Stimulated activated CD4-positive, alpha-beta T cell treated with anti-CD3 and anti-CD28 coated beads, Interleukin-15, amount 100 ng/mL, for 24 hours (primary cell): ENCODE results near the gene TFCP2L1.
"Not testable (repeated sequence)": the region's sequence is repeated elsewhere in the genome, so short reads cannot be mapped to it uniquely, and the experiment has no call there.

Experiments used
- DNase-seq: peaks from one replicate; pipeline ENCODE4 v3.0.0-alpha.2; 2020

TFCP2L1 gene, protein sequence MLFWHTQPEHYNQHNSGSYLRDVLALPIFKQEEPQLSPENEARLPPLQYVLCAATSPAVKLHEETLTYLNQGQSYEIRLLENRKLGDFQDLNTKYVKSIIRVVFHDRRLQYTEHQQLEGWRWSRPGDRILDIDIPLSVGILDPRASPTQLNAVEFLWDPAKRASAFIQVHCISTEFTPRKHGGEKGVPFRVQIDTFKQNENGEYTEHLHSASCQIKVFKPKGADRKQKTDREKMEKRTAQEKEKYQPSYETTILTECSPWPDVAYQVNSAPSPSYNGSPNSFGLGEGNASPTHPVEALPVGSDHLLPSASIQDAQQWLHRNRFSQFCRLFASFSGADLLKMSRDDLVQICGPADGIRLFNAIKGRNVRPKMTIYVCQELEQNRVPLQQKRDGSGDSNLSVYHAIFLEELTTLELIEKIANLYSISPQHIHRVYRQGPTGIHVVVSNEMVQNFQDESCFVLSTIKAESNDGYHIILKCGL

DNA sequence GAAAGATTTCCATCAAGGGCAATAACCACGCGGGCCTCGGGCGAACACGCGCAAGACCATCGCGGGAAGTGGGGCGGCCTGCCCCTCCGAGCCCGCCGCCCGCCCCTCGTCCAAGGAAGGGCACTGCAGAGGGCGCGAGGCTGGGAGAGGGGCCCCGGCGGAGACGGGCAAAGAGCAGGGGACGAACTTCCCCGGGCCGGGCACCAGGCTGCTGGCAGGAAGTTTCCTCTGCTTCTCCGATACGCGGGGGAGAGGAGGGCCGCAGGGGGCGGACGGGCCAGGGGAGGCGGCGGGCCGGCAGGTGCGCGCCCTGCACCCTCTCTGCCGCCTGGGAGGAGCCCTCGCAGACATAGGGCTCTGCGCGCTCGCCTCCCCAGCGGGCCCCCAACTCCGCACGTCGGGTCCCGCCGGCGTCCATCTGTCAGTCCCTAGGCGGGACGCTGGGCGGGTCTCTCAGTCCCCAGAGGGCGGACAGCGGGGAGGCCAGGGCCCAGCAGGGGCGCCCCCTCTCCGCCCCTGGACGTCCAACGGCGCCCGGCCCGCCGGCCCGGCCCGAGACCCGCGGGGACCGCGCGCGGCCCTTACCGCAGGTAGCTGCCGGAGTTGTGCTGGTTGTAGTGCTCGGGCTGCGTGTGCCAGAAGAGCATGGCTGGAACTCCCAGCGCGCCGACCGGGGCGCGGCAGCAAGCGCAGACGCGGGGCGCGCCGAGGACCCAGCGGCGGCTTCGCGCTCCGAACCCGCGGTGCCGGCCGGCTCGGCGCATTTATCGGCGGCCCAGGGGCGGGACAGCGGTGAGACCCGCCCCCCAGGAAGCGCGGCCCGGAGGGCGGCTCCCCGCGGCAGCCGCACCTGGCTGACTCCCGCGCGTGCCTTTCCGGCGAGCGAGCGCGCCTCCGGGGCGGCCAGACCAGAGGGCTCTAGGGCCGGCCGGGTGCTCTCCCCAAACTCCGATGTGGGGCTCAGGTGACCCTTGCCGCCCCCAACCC is at the start of gene TFCP2L1:
TSS of gene TFCP2L1 (minus strand) at position 740 of the 987 bp plus-strand sequence. CDS start at position 647, 93 bp downstream.
- peak; percentile 53 for DNase-seq

DNA sequence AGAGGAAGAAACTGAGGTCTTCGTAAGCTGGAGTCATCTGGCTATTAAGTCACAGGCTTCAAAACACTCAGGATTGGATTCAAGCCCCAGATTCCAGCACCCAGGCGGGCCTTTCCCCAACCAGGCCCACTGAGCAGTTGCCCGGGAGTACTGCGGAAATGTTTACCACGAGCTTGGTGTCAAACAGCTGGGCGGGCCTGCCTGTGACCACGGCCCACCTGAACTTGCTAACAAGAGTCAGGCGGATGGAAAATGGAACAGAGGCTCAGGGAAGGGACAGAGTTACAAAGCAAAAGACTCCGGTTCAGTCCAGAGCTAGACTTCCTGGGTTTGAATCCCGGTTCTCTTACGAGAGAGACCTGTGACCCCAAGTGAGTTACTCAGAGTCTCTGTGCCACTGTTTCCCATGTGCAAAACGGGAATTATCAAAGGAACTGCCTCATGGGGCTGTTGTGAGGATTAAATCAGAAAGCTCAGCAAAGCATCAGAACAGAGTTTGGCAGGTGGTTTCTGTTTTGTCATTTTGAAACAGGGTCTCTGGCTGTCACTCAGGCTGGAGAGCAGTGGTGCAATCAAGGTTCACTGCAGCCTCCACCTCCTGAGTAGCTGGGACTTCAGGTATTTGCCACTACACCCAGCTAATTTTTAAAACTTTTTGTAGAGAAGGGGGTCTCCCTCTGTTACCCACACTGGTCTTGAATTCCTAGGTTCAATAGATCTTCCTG is 49.0 kb upstream of the TFCP2L1 start:
- DNase-seq, result no peak

DNA sequence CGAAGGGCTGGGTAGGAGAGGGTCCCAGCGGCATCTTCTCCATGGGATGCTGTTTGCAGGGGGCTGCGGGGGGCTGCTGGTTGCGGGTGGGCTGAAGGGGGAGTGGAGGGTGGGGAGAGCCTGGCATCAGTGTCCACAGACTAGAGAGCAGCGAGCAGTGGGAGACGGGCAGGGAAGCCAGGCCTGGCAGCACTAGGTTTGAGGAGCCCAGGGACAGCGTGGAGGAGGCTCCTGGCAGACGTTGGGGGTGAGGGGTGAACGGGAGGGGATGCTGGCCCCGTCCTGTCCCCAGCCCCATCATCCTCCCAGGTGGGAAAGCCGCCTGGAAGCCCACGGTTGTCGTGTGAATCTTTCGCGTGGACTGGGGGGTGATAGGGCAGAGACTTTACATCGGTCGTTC is 48.2 kb upstream of the TFCP2L1 start:
- DNase-seq, result no peak

DNA sequence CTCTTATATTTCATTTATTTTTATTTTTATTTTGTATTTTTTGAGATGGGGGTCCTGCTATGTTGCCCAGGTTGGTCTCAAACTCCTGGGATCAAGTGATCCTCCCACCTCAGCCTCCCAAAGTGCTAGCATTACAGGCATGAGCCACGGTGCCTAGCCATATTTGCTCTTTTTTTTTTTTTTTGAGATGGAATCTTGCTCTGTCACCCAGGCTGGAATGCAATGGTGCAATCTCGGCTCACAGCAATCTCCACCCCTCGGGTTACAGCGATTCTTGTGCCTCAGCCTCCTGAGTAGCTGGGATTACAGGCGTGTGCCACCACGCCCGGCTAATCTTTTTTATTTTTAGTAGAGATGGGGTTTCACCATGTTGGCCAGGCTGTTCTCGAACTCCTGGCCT is 46.3 kb upstream of the TFCP2L1 start:
- not testable (repeated sequence) for DNase-seq

DNA sequence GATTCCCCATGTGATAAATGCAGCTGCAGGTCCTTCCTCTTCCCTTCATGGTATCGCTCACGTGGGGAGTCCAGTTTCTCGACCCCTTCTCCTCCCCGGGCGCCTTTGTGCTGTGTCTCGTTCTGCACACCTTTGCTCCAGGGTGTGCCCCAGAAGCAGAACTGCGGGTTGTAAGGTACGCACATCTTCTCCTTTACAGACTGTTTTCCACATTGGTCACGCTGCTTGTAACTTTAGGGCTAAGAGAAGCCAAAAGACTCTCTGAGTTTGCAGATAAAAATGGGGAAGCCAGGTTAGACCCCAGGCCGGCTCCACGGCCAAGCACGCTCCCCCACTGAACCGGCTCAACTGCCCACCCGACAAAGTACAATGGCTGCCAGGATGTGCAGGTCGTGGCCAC is 45.9 kb upstream of the TFCP2L1 start:
- DNase-seq, result no peak

DNA sequence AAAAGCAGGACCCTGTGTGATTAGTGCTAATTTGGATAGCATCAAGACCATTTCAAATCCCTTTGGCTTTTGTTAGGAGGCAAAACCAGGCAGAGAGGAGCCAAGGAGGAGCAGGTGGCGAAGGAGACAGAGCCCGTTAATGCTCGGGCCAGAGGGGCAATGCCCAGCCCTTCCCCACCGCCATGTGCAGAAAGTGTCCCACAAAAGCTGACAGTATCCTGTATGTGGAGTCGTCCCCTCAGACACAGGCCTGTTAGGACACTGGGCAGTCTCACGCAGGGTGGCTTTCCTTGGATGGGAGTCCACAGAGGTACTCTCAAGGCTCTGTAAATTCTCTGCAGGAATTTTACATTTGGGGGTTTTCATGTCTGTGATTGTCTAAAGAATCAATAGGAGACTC is 44.8 kb upstream of the TFCP2L1 start:
- DNase-seq, result no peak

DNA sequence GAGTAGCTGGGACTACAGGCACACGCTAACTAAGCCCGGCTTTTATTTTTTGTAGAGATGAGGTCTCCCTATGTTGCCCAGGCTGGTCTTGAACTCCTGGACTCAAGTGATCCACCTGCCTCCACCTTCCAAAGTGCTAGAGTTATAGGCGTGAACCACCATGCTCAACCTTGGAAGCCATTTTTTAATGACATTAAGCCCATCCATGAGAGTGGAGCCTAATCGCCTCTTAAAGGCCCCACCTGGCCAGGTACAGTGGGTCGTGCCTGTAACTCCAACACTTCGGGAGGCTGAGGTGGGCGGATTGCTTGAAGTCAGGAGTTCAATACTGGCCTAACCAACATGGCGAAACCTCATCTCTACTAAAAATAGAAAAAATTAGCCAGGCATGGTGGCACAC is 41.6 kb upstream of the TFCP2L1 start:
- no peak for DNase-seq

DNA sequence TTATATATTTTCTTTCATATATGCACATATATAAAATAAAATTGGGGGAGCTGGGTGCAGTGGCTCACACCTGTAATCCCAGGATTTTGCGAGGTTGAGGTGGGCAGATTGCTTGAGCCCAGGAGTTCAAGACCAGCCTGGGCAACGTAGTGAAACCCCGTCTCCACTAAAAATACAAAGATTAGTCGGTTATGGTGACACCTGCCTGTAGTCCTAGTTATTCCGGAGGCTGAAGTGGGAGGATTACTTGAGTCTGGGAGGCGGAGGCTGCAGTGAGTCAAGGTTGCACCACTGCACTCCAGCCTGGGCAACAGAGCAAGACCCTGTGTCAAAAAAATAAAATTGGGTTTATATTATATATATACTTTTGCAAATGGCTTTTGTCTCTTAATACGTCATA is 39.6 kb upstream of the TFCP2L1 start:
- no peak for DNase-seq

DNA sequence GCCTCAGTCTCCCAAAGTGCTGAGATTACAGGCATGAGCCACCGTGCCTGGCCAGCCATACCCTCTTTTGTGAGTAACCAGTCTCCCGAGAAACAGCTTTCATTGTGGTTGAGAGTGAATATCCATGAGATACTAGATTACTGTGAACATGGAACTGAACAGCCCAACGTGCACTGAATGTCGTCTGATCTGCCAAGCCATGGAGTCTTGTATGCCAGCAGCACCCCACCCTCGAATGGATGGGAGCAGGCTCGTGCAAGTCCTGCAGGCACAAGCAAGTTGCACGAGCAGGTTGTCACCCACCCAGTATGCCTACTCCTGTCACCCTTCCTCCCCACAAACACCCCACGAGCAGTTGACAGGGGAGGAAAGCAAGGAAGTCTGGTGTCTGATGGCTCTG is 36.5 kb upstream of the TFCP2L1 start:
- no peak for DNase-seq

DNA sequence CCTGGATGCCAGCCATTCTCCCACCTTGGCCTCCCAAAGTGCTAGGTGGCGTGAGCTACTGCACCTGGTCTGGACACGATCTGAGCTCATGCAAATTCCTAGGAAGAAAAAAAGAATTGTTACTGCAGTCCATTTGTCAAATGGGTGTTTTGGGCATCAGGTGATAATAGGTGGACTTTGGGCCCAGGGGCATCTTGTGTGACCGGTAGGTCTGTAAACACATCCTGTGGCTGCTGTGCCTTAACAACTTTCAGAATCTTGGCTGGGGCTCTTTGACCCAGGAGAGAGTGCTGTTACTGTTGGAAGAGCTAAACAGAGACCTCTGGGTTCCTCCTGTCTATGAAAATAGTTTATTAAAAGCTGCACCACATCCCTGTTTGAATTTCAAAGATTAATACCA is 34.9 kb upstream of the TFCP2L1 start:
- no peak for DNase-seq

DNA sequence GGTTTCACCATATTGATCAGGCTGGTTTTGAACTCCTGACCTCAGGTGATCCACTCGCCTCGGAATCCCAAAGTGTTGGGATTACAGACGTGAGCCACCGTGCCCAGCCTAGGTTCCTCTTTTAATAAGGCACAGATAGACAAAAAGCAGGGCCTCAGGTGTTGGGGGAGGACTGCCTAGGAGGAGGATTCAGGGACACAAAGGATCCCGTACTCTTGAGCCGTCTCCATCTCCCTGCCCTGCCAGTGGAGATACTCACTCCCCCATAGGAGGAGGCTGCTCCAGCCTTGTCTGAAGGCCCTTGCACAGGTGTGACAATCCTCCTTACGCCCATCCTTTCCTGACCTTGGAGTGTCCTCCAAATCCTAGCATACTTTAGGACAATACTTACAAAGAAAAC is 32.0 kb upstream of the TFCP2L1 start:
- no peak for DNase-seq

DNA sequence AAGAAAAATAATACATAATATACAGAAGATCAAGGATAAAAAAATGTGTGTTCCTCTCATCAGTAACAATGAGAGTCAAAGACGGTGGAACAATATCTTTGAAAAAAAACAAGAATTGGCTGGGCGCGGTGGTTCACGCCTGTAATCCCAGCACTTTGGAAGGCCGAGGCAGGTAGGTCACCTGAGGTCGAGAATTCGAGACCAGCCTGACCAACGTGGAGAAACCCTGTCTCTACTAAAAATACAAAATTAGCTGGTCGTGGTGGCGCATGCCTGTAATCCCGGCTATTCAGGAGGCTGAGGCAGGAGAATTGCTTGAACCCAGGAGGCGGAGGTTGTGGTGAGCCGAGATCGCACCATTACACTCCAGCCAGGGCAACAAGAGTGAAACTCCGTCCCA is 28.7 kb upstream of the TFCP2L1 start:
- not testable (repeated sequence) for DNase-seq

DNA sequence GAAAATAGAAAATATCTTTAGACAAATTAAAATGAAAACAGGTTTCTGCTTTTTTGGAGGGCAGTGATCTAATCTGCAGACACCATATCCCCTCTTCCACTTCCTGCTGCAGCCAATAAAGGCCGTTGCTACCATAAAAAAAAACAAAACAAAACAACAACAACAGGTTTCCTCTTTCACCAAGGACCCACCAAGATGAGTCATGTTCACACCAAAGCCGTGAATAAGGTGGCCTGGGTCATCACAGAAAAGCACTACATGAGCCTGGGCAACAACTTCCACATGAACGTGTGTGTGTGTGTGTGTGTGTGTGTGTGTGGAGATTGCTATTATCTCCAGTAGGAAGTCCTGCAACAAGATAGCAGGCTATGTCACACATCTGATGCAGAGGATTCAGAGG is 24.8 kb upstream of the TFCP2L1 start:
- DNase-seq, result no peak

DNA sequence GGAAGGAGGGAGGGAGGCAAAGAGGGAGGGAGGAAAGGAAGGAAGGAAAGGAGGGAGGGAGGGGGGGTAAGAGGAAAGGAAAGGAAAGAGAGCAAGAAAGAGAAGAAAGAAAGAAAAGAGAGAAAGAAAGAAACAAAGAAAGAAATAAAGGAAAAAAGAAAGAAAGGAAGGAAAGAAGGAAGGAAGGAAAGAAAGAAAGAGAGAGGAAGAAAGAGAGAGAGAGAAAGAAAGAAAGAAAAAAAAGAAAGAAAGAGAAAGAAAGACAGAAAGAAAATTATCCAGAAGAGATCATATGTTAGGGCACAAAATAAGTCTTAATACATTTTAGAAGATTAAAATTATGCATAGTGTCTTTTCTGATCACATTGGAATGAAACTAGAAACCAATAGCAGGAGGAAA is 24.3 kb upstream of the TFCP2L1 start:
- no peak for DNase-seq

DNA sequence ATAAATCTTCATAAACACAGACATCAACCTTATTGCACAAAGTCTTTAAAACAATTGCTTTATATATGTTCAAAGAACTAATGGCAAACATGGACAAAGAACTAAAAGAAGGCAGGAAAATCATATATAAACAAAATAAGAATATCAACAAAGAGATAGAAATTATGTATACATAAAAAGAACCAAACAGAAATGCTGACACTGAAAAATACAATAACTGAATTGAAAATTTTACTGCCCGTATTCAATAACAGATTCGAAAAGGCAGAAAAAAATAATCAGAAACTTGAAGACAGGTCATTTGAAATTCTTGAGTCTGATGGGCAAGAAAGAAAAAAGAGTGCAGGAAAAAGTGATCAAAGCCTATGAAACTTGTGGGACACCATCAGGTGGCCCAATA is 22.0 kb upstream of the TFCP2L1 start:
- DNase-seq, result no peak

DNA sequence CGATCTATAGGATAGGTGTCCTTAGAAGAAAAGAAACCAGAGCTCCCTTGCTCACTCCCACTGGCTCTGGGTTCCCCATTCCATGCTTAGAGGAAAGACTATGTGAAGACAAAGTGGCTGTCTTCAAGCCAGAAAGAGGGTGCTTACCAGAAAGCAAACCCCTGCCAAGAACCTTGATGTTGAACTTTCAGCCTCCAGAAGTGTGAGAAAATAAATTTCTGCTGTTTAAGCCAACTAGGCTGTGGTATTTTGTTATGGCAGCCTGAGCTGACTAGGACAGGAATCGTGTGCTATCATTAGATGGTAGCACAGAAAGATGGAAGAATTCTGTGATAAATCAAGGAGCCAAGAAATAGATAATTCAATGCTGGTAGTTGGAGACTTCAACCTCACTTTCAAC is 19.9 kb upstream of the TFCP2L1 start:
- DNase-seq, result no peak

DNA sequence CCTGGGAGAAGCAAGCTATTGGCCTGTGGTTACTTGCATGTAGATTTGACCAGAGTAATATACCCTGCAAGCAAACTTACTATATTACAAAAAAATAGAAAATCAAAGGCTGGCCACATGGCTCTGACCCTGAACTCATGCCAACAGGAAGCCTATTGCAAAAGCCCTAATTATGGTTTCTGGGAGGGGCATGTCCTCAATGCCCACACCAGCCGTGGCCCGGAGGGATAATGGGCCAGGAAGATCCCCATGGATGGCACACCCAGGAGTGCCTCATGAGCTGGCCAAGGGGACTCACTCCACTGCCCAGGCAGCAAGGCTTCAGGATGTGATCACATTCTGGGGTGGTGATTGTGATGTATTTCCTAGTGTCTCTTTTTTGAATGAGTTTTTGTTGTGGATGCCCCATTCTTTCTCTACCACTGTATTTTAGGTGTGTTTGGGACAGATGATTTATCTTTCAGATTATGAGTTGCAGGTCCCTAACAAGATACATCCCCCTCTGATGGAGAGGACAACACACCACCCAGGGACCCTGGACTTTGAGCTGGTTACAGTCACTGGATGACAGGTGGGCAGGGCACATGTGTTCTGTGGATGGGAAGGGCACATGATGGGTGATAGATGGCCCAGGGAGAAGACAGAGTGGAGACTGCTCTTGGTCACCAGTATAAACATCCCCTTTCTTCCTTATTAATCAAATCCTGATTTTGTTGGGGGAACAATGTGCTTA is 18.7 kb upstream of the TFCP2L1 start:
- DNase-seq, result no peak

DNA sequence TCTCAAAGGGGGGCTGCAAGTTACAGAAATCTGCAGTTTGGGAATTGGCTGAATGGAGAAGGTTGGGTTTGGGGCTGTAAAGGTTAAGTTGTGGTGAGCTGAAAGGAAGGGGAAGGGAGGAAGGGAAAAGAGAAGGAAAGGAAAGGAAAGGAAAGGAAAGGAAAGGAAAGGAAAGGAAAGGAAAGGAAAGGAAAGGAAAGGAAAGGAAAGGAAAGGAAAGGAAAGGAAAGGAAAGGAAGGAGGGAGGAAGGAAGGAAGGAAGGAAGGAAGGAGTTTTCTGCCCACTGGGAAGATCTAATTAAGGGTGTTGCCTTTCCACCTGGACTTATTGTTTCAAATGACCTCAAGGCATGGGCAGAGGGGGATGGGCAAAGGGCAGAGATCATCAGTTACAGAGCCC is 16.2 kb upstream of the TFCP2L1 start:
- not testable (repeated sequence) for DNase-seq

DNA sequence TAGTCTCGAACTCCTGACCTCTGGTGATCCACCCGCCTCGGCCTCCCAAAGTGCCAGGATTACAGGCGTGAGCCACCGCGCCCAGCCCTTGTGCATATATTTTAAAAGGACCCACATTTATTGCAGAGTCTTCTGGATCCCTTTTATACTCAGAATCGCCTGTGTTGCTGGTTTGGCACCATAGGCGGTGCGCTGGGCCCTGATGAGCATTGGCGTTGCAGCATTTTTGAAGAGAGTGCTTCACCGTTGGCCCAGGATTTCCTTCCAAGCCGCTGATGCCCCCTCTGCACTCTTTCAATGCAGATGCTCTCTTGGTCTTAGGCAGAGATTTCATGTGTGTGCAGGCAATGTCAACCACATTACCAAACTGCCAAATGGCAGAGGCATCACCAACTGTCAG is 13.5 kb upstream of the TFCP2L1 start:
- no peak for DNase-seq

DNA sequence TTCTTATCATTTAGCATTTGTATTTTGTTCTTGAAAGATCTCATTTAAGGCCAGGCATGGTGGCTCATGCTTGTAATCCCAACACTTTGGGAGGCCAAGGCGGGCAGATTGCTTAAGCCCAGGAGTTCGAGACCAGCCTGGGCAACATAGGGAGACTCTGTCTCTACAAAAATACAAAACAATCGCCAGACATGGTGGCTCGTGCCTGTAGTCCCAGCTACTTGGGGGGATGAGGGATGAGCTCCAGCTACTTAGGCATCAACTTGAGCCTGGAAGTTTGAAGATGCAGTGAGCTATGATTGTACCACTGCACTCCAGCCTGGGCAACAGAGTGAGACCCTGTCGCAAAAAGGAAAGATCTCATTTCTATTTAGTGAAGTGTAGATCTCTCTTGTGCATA is 12.9 kb upstream of the TFCP2L1 start:
- not testable (repeated sequence) for DNase-seq

DNA sequence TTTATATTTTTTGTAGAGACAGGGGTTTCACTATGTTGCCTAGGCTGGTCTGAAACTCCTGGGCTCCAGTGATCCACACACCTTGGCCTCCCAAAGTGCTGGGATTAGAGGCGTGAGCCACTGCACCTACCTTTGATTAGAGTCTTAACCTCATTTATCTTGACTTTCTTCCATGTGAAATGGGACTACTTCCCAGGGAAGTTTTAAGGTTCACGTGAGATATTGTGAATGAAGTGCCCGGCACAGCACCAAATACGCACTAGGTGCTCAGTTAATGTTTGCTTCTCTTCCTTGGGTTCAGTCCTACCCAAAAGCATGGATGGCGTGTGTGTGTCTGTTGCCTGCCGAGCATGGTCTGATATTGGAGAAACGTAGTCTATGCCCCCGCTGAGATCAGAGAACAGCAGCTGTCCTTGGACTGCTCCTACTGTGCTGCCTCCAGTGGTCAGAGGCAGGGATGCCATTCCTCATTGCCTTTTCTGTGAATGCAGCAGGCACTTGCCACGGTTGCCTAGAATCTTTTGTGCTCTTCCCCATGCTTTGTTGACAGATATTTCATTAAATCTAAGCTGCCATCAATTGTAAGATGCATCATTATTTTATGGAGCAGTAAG is 12.3 kb upstream of the TFCP2L1 start:
- peak; percentile 11 for DNase-seq
